Caki2 (cell line): Measurements from ENCODE around the gene FHIT. TPM values are rescaled to one million over a fixed set of nuclear protein-coding genes. Genes with fewer than 3 reads are reported as not detected.

Experiments
- DNase-seq: peaks from one replicate; pipeline ENCODE4 v3.0.0-alpha.2; 2015; ENCODE audit warnings: low read depth
- in situ Hi-C: cut with HindIII; loops from 2 replicates; pipeline ENCODE4 v1.10.0; 2016; ENCODE audit warnings: low sequenced_read_pairs, low pct_unique_long_range_greater_than_20kb, mixed read lengths
- total RNA-seq: library from RNA; depleted of rRNA; stranded (reverse); fragments of >200 nt; shearing (Covaris generic); gene quantifications from 2 replicates; pipeline ENCODE4 v1.2.3, GENCODE V29; 2014; ENCODE audit warnings: low replicate concordance; rRNA removed

Gene FHIT
- 0.35 and 4.8 TPM in 2 replicates for total RNA-seq

DNA sequence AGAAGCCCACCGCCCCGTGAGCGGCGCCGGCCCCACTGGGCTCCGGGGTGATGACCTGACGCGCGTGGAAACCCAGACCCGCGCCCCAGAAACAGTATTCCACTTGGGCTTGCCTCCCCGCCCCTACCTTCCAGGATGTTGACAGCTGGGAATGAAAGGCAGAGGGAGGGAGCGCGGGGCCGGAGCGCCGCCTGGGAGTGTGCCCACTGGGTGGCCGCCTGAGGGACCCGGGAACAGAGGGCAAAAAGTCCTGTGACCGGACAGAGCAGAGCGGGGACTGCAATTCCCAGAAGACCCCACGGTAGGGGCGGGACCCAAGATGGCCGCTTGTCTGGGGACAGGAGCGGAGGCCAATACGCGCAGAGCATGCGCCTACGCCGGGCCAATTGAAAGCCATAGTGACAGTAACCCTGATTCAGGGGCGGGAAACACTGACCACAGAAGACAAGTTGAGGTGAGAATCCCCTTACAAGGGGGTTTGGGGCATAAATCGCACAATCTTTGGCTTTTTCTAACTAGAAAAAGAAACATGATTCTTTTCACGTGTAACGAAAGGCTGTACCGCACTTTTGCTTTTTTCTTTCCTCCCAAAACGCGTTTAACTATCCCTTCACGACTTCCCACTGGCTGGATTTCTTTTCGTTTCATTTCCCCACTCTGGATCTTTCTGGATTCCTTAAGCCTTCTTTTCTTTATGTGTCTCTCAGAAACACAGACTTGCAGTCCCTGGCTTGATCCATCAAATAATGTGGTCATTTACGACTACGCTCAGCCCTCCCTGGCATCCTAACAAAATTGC, at the start of gene FHIT:
TSS of gene FHIT (minus strand) at position 279 of the 799 bp plus-strand sequence.
- in situ Hi-C loops: no loop called here
- DNase-seq: peak; percentile 82

DNA sequence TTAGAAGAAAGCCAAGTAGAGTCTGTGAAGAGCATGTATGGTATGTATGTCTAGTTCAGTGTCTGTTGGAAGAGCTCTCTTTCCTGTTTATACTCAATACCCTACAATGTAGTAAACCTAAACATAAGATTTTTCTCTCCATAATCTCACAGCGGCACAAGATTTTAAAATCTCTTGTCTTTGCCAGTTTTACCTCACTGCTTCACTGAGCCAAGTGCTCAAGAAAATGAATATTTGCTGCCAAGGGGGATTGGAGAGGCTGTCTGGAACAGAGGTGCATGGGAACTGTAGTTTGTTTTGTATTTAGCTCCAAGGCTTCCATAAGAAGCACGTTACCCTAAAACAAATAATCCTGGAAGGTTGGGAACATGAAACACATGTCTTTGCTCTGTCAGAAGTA, 49.5 kb upstream of the FHIT start:
- DNase-seq: no peak
- in situ Hi-C loops: no loop called here

DNA sequence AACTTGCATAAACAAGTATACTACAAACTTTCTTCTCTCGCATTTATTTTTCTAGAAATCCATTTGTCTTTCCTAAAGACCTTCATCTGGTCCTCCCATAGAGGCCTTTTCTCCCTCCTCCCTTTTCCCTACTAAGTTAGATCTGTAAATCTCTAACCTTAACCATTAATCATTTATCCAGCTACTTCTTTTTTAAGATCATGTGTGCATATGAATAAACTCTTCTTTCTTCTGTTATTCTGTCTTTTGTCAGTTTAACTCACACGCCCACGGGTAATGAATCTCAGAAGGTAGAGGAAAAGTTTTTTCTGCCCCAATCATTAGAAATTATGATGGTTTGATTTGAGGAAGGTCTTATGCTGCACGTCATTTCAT, 48.7 kb upstream of the FHIT start:
- in situ Hi-C loops: no loop called here

DNA sequence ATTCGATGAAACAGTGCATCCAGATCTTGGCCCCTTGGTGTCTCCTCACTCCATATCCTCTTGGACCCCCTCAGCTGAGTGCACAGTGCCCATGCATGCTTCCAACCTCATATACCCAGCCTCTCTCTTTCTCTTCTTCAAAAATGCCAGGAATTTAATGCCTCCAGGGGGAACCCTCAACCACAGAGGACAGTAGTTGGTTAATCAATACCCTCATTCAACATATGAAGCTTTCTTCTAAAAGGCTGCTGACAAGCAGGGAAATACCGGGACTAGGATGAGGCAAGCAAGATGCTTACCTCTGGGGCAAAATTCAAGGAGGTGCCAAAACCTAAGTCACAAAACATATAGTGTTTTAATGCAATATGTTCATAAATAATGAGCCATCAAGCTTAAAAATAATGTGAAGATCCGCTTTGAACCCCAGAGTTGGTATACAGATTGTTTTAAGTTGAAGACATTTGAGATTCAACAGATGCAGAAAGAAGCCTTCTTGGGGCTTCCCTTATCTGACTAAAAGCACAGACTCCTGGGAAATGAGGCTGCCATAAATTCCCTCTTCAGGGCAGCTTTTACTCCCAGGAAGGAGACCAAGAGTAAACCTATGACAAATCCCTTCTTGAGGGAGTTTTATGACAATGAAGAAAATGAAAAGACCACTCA, 48.2 kb upstream of the FHIT start:
- peak; percentile 65 for DNase-seq
- in situ Hi-C loops: no loop called here

More for the DNA sequence above, 48.7 kb upstream of the FHIT start:
- DNase-seq: peak; percentile 45

DNA sequence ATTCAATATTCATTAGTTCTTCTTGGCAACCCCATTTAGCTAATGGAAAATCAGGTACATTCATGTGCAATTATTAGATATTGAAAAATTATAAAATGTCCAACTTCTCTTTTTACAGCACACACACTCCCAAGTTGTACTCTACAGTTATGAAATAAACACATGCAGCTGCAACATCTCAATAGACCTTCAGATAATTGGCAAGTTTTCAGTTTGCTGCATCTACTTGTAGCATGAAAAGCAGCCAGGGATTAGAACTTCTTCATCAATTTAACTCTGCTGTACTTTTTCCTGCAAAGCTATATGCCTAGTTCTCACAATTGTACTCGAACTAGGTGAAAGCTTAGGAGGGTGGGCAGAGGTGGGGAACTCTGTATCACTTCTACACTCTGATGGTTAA, 46.6 kb upstream of the FHIT start:
- no peak for DNase-seq
- in situ Hi-C loops: no loop called here

DNA sequence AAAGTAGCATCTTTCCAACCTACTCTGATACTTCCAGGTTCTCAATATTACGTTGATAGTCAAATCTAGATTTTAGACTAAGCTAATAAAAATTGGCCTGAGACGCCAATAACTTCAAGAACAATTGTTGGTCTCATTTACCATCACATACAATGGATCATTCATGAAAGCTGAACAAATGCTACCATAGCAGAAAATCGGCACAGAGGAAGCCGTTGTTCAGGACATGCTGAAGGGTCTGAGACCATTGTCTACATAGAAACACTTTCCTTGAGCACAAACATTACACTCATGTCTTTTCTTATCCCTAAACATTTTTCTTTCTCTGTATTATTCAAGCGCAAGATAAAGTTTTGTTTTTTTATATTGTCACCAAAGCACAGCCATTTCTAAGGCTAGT, 37.2 kb upstream of the FHIT start:
- DNase-seq: no peak
- in situ Hi-C loops: no loop called here

GRCh38 chr3:61283876-61284275, 32.6 kb upstream of the FHIT start:
- in situ Hi-C loops: no loop called here
- DNase-seq: no peak

DNA sequence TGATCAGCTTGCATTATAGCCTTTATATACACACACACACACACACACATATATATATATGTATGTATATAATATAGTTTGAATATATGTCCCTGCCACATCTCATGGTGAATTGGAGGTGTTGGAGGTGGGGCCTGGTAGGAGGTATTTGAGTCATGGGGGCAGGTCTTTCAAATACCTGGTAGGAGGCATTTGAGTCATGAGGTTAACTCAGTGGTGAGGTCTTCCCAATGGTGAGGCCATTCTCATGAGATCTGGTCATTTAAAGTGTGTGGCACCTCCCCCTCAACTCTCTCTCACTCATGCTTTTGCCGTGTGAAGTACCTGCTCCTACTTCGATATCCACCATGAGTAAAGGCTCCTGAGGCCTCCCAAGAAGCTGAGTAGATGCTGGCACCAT, 27.5 kb upstream of the FHIT start:
- in situ Hi-C loops: no loop called here
- DNase-seq: no peak

DNA sequence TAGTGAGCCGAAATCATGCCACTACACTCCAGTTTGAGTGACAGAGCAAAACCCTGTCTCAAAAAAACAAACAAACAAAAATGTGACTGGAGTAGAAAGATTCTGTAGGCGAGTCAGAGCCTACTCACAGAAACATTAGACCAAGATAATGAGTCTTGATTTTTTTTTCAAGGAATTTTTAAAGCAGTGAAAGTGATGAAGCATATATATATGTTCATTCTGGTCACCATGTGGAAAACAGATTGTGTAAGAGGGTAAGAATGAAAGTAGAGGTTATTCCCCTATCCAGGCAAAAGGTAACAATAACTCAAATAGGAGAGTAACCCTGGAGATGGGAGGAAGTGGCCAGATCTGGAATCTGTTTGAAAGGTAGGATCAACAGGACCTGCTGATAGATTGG, 26.2 kb upstream of the FHIT start:
- in situ Hi-C loops: no loop called here
- DNase-seq: peak; percentile 31

- DNase-seq: no peak
- in situ Hi-C loops: no loop called here
Measured at GRCh38 chr3:61269435-61269834, 18.2 kb upstream of the FHIT start.

DNA sequence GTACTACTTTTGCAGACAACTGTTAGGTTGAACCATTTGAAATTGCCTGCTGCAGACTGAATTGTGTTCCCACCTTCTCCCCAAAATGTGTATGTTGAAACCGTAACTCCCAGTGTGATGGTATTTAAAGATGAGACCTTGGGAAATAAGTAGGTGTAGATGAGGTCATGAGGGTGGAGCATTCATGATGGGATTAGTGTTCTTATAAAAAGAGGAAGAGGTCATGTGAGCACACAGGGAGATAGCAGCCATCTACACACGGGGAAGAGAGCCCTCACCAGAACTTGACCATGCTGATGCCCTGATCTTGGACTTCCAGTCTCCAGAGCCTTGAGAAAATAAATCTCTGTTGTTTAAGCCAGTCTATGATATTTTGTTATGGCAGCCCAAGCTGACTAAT, 17.4 kb upstream of the FHIT start:
- in situ Hi-C loops: no loop called here
- DNase-seq: no peak

GRCh38 chr3:61264281-61264680, 13.0 kb upstream of the FHIT start:
- in situ Hi-C loops: no loop called here
- DNase-seq: no peak

DNA sequence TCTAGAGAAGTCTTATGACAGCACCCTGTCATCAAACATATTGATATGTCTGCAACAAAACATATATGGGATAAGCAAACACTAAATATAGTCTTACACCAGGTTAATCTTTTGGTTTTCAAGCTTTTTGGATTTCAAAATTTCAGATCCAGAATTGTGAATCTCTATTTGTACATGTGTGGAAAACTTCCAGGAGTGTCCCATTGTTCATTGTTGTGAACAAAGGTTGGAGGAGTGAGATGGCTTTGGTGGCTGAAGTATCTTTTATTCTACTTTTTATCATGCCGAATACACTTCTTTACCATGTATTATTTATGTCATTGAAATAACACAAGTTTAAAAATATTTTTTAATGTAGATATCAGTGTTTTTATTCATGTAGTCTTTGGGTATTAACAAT, 5.9 kb upstream of the FHIT start:
- no peak for DNase-seq
- in situ Hi-C loops: no loop called here

DNA sequence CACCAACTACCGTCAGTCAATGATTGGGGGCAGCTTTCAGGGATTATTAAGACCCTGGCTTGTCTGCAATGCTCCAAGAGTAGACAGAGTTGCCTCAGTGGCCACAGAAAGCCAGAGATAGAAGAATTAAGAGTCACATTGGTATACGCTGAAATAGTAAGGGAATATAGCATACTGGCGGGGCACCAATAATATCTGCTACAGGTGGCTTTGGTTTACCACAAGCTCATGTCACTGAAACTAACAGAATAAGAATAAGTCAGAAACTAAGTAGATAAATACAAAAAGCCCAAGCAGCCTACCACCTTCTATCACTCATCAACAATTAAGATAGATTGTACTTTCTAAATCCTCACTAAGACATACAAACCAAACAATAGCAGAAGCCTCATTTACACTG, 2.5 kb upstream of the FHIT start:
- DNase-seq: no peak
- in situ Hi-C loops: no loop called here

DNA sequence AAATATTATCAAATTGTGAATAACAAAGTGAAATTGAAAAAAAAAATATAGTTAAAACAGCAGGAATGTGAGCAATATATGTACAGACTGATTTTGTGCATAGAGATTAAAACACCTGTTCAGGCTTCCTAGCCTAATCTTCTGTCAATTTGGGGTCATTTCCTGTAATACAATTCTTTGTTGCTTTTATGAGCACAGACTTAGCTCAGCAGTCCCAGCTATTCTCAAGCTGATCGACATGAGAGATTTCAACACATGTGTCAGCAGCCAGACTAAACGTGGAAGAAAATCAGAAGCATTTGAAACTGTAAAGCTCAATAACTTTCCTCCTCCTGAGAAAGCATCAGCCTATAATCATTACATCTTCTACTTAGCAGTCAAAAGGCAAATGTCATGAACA, 1.6 kb upstream of the FHIT start:
- no peak for DNase-seq
- in situ Hi-C loops: no loop called here

DNA sequence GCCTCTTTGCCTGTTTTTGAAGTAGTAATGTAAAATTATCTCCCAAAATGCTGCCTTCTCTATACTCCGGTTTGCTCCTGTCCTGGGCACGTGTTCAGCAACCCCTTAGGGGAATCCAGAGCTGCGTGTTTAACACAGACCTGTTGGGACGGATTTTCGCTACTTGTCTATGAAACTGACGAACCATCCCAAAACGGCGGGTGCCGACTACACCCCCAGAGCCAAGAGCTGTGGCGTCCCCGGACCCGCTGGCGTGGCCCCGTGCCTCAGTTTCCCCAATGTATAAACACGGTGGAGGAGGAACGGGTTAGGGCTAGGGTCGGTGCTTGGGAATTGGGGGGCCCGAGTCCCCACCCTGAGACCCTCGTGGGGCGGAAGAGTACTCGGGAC, 473 bp downstream of the FHIT start:
- in situ Hi-C loops: no loop called here
- no peak for DNase-seq

GRCh38 chr3:61248496-61248895, 2.8 kb downstream of the FHIT start:
- DNase-seq: no peak
- in situ Hi-C loops: no loop called here

DNA sequence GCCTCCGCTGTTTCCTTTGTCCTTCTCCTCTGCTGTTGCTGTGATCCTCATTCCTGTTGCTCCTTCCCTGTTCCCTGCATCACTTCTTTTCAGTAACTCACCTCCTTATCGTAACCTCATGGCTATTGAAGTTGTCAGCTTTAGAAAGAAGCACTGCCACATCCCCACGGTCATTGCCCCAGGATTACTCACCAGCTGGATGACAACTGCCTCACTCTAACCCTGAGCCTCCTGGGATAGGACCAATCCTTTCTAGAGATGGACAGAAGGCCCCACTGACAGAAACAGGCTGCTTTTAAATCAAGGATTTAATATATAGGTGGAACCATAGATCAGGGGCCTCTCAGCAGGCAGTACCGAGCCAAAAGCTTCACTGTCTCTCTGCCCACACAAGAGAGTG, 4.1 kb downstream of the FHIT start:
- no peak for DNase-seq
- in situ Hi-C loops: no loop called here

- in situ Hi-C loops: no loop called here
- no peak for DNase-seq
Measured at GRCh38 chr3:61239871-61240270, 11.4 kb downstream of the FHIT start.

DNA sequence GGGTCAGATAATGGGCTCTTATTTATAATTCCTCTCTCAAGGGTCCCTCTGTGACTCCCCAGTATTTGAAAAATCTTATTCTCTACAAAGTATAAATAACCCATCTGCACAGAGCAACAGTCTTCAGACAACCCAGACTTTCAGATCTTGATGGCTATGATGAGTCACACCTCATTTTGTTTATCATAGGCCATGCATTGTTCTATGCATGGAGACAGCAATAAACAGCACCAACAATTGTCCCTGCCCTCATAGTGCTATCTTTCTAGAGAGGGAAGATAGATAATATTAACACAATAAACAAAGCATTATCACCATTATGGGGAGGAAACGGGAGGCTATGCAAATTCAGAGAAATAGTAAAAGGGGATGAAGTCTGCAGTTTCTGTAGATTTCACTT, 13.4 kb downstream of the FHIT start:
- no peak for DNase-seq
- in situ Hi-C loops: no loop called here
